Activated gamma-delta T cell (primary cell): Measurements from ENCODE around the gene PPME1.

ENCODE experiments used
- DNase-seq: peaks from one replicate; lab custom pipeline; 2025; lab: John Stamatoyannopoulos, UW

The PPME1 gene

DNA sequence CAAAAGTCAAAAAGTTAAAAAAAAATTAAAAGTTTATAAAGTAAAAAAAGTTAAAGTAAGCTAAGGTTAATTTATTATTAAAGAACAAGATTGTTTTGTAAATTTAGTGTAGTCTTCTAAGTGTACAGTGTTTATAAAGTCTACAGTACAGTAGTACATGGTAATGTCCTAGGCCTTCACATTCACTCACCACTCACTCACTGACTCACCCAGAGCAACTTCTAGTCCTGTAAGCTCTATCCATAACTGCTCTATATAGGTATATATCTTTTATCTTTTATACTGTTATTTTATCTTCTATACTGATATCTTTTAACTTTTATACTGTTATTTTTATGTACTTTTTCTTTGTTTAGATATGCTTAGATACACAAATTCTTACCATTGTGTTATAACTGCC is 11.4 kb upstream of the PPME1 start:
- no peak for DNase-seq

DNA sequence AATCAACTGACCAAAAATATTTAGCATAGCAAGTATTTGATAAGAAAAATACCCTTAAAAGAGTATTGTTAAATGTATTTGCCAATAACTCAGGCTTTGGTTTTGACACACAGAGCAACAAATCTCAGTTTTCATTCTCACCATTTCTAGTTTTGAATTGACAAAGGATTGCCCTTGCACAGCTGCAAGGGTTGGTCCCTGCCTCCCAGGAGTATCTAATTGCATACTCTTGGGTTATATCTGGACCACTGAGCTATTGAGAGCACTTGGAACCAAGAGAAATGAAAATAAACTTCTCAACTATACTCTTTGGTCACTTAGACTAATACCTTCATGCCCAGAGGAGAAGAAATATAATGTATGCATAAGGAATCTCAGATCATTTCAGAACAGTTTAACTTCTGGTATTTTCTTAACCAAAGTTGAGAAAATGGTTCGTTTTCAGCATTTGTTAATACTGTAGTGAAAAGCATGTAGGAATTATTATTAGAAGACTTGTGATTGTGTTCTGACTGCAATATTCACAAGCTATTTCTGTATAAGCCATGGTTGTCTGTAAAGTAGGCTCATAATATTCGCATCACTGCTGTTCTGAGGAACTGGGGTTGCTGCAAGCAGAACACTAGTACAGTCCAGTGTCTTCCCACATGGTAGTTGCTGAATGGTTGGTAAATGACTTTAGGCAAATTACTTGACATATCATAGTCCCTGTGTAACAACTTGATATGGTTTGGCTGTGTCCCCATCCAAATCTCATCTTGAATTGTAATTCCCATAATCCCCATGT is 8.2 kb upstream of the PPME1 start:
- DNase-seq = no peak

GRCh38 chr11:74168838-74169237 is 2.3 kb upstream of the PPME1 start:
- no peak for DNase-seq

- no peak for DNase-seq
Observed at GRCh38 chr11:74169738-74170458, 1.2 kb upstream of the PPME1 start.

DNA sequence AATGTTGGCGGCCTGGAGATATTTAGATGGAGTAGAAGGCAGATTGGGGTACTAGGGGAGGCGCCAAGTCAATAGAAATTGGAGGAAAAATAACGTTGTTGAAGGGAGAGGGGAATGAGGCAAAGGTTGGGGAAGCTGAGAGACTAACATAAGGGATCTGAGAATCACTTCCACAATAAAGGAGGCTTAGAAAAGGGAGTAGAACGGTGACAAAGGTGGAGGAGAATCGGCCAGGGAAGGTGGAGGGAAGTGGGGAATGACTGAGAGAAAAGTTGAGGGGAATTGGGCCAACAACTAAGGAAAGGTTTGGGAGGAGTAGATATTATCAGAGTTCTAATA is 510 bp downstream of the PPME1 start:
- no peak for DNase-seq

- DNase-seq = no peak
Observed at GRCh38 chr11:74171997-74172396, 908 bp downstream of the PPME1 start.

DNA sequence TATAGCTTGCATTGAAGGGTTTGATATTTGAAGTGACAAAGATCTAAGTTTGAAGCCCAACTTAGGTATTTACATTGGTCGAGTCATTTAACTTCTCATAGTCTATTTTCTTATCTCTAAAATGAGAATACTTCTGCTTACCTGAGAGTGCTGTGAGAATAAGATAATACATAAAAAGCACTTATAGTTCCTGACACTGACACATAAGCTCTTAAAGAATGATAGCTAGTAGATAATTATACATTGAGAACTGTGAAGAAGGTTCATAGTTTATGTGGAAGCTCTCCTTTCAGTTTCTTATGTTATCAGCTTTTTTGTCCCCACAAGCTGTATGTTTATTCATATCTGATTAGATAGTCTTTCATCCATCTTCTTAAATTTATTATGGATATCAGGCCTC is 4.8 kb downstream of the PPME1 start:
- DNase-seq = no peak

GRCh38 chr11:74179234-74180052 is 8.4 kb downstream of the PPME1 start:
- no peak for DNase-seq

DNA sequence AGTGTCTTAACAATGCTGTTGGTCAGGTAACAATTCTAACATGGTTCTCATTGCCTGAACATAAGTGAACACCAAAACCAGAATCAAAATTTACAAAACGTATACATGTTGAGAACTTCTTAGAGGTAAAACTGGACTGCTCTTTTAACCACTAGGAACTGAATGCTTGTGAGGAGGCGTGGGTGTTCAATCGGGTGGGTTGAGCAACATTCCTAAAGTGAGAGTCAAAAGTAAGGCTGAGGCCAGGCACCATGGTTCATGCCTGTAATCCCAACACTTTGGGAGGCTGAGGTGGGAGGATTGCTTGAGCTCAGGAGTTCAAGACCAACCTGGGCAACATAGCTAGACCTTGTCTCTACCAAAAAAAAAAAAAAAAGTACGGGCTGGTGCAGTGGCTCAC is 11.5 kb downstream of the PPME1 start:
- no peak for DNase-seq

DNA sequence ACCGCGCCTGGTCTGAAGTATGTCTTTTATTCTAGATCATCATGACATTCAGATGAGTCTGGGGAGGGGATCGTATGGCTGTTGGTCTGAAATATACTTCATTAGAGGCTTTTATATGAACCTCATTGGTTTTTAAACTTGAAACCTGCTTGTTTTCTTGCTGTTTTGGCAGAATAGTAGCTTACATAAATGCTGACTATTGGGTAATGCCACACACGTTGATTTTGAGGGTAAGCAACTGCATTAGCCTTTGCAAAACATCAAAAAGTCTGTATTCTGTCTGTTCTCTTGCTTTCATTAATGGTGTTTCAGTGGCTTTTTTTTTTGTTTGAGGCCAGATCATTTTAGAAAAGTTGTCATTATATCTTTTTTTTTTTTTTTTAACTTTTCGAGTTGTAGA is 14.2 kb downstream of the PPME1 start:
- DNase-seq = no peak

DNA sequence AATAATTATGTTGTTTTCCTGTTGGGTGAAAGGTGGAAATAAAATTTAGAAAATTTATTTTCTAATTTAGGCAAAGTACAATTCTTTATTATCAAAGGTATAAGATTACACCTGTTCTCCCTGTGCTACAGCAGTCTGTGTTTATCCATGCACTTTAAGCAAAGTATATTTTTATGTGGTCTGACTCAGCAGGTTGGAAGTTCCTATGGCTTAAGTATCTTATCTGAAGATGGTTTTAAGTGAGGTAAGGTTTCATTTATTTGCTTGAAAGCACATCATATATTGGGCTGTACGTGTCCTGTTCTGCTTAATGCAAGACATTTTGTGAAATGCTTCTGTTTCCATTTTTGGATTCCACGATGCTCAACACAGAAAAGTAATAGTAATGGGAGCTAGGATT is 14.6 kb downstream of the PPME1 start:
- DNase-seq = no peak

GRCh38 chr11:74195828-74196227 is 24.7 kb downstream of the PPME1 start:
- no peak for DNase-seq

DNA sequence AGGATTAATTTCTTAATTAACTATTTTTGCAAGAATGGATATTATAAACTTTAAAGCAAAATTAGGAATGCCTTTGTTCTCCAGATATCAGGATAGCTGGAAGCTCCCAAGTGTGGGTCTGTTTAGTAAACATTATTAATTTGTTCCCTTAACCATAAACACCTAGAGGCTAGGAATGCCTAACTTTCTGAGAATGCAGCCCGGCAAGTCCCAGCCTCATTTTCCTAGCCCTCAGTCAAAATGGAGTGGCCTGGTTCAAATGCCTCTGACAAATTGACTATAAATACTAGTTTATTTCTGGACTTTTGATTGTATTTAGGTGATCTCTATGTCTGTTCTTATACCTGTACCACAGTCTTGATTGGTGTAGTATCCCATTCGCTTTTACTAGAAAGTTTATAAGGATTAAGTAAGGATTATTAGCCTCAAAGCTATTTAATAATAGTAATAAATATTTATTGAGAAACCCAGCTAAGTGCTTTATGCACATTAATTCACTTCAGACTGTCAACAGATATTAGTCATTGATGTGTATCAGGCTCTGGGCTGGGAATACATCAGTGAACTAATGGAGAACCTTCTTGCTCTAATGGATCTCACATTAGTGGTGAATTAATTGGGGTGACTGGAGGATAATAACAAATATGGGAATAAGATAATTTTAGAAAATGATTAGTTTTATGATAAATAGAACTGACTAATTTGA is 25.8 kb downstream of the PPME1 start:
- DNase-seq = no peak

GRCh38 chr11:74203966-74204365 is 32.9 kb downstream of the PPME1 start:
- DNase-seq = no peak

GRCh38 chr11:74204701-74205100 is 33.6 kb downstream of the PPME1 start:
- no peak for DNase-seq

DNA sequence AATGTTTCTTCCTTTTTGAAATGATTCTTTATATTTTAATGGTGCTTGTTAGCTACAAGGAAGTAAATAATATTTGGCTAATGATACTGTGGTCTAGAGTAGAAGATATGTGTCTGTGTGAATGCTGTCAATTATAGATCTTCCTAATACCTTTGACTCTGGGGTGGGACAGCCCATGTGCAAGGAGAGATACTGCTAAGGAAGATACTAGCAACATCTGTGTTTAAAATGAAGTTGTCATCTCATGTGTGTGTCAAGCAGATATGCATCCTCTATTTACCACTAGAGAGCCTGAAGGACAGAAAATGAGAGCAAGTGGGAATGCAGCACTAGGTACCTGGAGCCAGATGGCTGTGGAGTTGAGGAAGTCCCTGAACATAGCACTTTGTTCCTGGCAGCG is 34.1 kb downstream of the PPME1 start:
- DNase-seq = no peak

GRCh38 chr11:74206746-74207145 is 35.7 kb downstream of the PPME1 start:
- DNase-seq = no peak

DNA sequence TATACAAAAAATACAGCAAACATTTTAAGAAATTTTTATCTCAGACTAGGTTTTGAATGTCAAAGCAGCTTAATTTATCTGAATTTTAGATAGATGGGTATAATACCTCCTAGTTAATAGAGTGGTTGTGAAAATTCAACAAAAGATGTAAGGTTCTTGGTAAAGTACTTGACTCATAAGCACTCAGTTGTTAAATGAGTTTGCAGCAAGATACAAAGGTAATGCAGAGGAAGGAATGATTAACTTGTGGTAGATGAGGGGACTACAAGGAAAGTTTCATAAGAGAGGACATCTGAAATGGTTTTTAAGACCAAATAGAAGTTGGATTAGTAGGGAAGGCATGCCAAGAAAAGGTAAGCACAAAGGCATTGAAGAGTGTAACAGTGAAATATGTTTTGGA is 37.4 kb downstream of the PPME1 start:
- no peak for DNase-seq

- no peak for DNase-seq
Observed at GRCh38 chr11:74212533-74212932, 41.4 kb downstream of the PPME1 start.

DNA sequence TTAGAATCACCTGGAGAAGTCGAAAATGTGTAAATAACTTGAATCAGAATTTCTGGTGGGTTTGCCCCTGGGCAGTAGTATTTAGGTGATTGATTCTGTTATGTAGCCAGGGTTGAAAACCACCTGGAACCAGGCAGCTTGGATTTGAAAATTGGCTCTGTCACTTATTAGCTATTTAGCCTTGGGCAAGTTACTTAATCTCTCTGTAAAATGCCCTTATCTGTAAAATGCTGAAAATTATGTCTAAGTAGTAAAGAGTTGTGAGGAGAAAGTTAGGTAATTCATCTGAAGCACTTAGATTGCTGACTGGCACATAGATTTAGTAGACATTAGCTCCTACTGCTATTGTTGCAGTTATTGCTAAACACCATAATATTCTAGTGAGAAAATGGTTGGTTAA is 49.3 kb downstream of the PPME1 start:
- DNase-seq = no peak

GRCh38 chr11:74221816-74222215 is 50.7 kb downstream of the PPME1 start:
- DNase-seq = no peak

DNA sequence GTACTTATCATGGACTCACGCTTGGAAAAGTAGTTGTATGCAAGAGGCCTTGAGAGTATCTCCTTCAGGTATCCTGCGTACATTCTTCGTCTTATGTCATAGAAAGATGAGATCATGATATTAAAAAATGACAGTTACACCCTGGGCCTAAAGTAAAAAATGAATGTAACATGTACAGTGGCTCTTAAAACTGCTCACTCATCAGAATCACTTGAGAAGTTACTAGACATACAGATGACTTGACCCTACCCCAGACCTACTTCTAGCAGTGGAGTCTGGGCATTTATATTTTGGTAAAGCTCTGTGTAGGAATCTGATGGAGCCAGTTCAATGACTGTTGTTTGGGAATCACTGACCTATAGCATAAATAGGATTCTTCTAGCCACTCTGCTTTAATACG is 54.5 kb downstream of the PPME1 start:
- no peak for DNase-seq
